Stimulated activated CD8-positive, alpha-beta memory T cell treated with anti-CD3 and anti-CD28 coated beads, Interleukin-12 subunit alpha, Interleukin-12 subunit beta, amount 100 ng/mL, for 1 hour (primary cell): ENCODE measurements around the gene GNPTG.

ENCODE experiments used
- DNase-seq: peaks from one replicate; pipeline ENCODE4 v3.0.0-alpha.2; 2020; ENCODE audit warnings: low read depth

Gene GNPTG

DNA sequence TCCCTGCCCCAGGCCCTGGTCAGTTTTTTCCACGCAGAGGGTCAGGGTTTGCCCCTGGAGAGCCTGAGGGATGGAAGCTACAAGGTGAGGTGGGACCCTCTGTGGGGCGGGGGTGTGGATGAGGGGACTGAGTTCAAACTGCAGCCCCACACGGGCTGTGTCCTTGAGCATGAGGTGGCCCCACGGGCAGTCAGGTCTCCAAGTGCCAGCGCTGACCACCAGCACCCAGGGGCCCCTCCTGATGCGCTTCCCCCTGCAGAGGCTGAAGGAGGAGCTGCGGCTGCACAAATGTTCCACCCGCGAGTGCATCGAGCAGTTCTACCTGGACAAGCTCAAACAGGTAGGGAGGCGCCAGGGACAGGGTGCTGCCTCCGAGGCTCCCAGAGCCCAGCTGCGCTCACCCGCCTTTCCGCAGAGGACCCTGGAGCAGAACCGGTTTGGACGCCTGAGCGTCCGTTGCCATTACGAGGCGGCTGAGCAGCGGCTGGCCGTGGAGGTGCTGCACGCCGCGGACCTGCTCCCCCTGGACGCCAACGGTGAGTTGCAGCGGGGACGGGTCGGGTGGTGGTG is 4.4 kb upstream of the GNPTG start:
- no peak for DNase-seq

GRCh38 chr16:1347962-1348361 is 3.8 kb upstream of the GNPTG start:
- DNase-seq, result no peak

DNA sequence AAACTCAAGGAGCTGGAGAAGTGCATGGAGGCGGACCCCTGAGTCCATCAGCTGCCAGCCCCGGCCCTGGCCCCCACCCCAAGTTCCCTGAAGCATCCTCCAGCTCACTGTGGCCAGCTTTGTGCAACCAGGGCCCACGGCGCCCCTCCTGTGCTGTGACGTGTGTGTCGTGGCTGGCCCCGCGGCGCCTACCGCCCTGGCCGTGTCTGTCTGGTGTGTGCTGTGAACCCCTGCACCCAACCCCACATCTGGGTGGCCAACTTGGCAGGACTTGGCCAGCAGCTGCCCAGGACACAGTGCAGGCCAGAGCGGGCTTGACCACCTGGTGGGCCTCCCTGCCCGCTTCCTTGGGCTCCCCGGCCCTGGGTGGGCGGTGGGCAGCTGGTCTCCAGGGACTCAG is 3.3 kb upstream of the GNPTG start:
- DNase-seq, result no peak

DNA sequence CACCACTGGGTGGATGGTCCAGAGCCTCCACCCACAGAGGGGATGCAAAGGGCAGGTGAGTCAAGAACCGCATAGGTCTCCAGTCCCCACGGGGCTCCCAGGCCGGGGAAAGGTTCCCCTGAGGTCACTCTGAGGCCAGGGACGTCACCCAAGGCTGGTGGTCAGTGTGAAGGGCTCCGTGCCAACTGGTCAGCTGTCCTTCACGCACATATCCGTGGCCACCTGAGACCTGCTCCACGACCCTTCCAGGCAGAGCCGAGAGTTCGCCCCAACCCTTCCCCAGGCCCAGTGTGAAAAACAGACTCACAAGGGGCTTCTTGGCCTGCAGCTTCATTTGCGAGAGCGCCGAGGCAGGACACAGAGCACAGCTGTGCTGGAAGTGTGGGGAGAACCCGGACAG is 2.8 kb upstream of the GNPTG start:
- DNase-seq, result no peak

DNA sequence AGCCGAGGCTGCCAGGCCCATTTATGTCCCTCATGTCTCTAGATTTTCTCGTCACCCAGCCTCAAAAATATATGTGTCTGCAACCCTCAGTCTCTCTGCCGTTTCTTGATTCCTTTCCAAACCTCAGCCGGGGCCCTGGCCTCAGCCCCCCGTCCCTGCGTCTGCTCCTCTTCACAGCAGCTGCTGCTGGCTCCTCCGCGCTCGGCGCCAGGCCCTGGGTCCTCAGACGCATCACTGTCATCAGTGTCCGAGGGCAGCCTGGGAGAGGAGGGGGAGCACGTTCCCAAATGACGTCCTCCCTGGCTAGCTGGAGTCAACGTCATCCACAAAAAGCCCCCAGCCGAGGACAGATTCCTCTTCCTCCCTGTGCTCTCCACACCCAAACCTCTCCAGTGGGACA is 2.4 kb upstream of the GNPTG start:
- DNase-seq, result no peak

GRCh38 chr16:1349951-1350350 is 1.8 kb upstream of the GNPTG start:
- no peak for DNase-seq

DNA sequence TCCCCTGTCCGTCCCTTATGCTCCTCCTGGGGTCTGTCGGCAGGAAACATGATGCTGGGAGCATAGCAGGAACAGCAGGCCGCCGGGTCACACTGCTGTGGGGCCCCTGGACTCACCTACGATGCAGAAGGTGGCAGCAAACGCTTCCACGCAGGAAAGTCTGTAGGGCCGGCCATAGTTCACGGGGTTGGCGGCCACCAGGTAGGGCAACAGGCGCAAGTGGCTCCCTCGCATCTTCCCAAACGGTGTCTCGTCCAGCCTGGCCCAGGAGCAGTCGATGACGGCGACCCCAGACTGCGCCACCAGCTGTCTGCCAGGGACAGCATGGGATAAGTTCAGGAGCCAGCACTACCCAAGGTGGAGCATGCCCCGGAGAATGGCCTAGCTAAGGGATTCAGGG is 1.0 kb upstream of the GNPTG start:
- DNase-seq, result no peak

- DNase-seq, result no peak
These were observed 533 bp upstream of the GNPTG start for GRCh38 chr16:1351215-1351581.

DNA sequence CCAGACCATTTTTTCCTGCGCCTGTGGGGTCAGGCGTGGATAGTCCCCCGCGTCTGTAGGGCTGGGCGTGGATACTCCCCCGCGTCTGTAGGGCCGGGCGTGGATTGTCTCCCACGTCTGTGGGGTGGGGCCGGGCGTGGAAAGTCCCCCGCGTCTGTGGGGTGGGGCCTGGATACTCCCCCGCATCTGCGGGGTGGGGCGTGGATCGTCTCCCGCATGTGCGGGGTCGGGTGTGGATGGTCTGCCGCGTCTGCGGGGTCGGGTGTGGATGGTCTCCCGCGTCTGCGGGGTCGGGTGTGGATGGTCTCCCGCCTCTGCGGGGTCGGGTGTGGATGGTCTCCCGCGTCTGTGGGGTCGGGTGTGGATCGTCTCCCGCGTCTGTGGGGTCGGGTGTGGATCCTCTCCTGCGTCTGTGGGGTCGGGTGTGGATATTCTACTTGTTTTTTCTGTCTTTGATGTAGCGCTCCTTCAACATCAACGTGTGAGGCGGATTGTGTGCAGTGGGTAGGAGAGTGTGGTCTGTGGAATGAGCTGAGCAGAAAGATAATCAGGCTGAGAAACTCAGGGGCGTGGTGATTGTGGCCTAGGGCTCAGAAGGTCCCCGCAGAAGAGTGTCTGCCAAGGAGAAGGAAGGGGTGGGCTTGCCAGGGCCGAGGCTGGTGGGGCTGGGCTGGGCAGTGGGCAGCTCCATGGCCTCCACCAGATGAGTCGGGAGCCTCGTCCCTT is 3.2 kb downstream of the GNPTG start:
- DNase-seq, result no peak

DNA sequence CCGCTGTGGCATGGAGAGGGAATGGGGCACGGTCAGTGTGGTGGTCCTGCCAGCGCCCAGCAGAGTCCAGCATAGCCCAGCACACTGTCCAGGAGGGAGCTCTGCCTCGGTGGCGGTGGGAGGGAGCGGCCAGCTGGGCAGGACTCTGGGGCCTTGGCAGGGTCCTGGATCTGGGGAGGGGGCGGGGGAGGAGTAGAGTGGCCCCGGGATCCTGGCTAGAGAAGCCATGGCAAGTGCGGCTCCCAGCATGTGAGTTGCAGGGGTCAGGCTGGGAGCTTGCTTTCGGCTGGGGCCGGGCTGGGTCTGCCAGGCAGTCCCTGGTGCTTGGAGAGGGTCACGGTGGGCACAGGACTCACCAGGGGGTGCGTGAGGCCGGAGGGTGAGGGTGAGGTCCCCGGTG is 3.9 kb downstream of the GNPTG start:
- DNase-seq, result no peak

DNA sequence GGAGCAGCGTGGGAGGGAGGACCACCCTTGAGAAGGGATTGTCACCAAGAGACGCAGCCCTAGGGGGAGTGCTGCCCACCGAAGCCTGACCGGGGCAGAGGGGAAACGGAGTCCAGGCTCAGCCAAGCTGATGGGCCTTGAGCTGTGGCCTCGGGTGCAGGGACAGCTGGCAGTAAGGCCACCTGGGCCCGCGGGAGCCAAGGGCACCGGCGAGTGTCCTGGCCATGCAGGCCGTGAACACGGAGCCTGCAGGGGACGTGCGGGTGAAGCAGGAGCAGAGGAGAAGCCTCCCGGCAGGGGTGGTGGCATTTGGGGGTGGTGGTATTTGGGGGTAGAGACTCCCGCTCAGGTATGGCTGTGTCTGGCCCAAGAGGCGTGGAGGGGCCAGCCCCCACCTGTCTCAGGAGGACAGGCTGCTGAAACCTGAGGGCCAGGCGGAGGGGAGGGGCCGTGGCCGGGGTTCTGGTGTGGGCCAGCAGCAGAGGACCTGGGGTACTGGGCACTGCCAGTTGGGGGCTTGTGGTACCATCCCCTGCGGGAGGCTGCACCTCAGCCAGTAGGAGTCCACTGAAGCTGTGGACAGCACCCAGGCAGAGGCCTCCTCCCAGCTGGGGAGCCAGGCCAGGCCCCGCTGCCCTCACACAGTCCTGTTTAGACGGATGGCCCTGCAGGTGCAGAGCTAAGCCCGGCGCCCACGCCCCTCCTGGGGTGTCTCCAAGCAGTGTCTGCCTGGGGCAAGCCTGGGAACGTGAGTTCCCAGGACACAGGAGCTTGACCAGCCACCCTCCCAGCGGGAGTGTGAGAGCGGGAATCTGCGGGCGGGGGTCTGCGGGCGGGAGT is 4.5 kb downstream of the GNPTG start:
- no peak for DNase-seq

DNA sequence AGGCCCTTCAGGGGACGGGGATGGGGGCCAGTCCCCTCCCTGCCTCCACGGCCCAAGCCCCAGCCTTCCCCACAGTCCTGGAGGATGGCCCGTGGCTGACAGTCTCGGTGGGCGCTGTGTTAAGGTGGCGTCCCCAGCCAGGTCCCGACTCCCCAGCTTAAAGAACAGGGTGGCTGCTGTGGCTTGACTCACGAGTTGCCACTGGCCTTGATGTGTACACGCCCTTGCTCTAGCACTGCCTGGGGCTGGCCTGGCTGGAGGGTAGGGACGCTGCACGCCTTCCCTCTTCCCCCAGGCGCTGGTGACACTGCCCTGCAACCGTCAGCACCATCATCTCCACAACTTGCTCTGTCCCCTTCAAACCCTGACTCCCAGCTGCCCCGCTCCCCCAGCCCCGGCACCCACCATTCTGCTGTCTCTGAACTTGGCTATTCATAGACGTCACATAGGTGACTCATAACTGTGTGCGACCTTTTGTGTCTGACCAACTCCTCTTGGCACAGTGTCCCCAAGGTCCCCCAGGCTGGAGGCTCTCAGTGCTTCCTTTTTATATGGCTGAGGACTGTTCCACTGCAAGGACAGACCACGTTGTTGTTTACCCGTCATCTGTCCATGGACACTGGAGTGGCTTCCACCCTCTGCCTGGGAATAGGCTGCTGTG is 6.3 kb downstream of the GNPTG start:
- DNase-seq, result no peak

GRCh38 chr16:1361685-1362360 is 10.1 kb downstream of the GNPTG start:
- no peak for DNase-seq

GRCh38 chr16:1362807-1363206 is 11.1 kb downstream of the GNPTG start:
- DNase-seq, result no peak

GRCh38 chr16:1363501-1364041 is 11.8 kb downstream of the GNPTG start:
- peak; percentile 39 for DNase-seq

- DNase-seq, result no peak
These were observed 12.8 kb downstream of the GNPTG start for GRCh38 chr16:1364510-1364909.

DNA sequence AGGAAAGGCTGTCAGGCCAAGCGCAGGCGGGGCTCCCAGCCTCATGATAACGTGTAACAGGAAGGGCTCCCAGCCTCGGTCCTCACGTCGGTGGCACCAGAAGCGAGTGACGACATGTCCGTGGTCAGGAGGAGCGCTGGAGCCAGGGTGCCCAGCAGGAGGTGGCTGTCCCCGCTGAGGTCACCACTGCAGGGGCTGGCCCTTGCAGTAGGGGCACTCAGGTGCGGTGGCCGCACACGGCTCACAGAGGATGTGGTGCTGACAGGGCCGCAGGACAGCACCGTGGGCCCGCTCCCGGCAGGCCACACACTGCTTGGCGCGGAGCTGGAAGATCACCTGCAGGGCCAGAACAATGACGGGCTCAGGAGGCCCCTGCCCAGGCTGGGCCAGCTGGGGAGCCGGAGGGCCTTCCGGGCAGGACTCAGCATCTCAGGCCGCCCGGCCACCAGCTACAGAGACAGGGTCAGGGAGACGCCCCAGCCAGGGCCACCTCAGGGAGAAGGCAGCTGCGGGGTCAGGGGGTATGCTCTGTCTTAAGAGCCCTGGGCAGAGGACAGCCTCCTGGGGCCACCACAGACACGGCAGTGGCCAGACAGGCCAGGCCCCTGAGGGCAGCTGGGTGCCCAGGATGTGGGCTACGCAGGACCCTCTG is 14.5 kb downstream of the GNPTG start:
- DNase-seq, result no peak

- DNase-seq, result no peak
These were observed 15.1 kb downstream of the GNPTG start for GRCh38 chr16:1366712-1367299.

GRCh38 chr16:1367486-1368174 is 15.9 kb downstream of the GNPTG start:
- DNase-seq, result no peak
